HG03354 (cell line): ENCODE measurements around the gene VMO1.

Experiments
- ATAC-seq: cut with Tn5 transposase; IDR thresholded peaks from one replicate; pipeline ENCODE4 v1.9.1; 2021; ENCODE audit warnings: mild to moderate bottlenecking; ENCODE audit not compliant: unreplicated experiment, poor library complexity, severe bottlenecking

VMO1 gene

GRCh38 chr17:4768298-4768697, 17.9 kb downstream of the VMO1 start:
- ATAC-seq, result no peak

- no peak for ATAC-seq
Observed at GRCh38 chr17:4766723-4767122, 19.4 kb downstream of the VMO1 start.

GRCh38 chr17:4766201-4766600, 20.0 kb downstream of the VMO1 start:
- ATAC-seq, result no peak

GRCh38 chr17:4764595-4764994, 21.6 kb downstream of the VMO1 start:
- no peak for ATAC-seq

GRCh38 chr17:4759776-4760236, 26.4 kb downstream of the VMO1 start:
- no peak for ATAC-seq

GRCh38 chr17:4753392-4753791, 32.8 kb downstream of the VMO1 start:
- ATAC-seq, result no peak

- no peak for ATAC-seq
Observed at GRCh38 chr17:4751932-4752331, 34.2 kb downstream of the VMO1 start.

- no peak for ATAC-seq
Observed at GRCh38 chr17:4750606-4751005, 35.6 kb downstream of the VMO1 start.

GRCh38 chr17:4748686-4749085, 37.5 kb downstream of the VMO1 start:
- no peak for ATAC-seq

GRCh38 chr17:4747847-4748246, 38.3 kb downstream of the VMO1 start:
- no peak for ATAC-seq

- ATAC-seq, result no peak
Observed at GRCh38 chr17:4744999-4745969, 40.9 kb downstream of the VMO1 start.

- ATAC-seq, result no peak
Observed at GRCh38 chr17:4743898-4744297, 42.3 kb downstream of the VMO1 start.

- no peak for ATAC-seq
Observed at GRCh38 chr17:4743216-4743615, 42.9 kb downstream of the VMO1 start.

- ATAC-seq, result no peak
Observed at GRCh38 chr17:4742629-4743028, 43.5 kb downstream of the VMO1 start.

- ATAC-seq, result no peak
Observed at GRCh38 chr17:4742133-4742532, 44.0 kb downstream of the VMO1 start.

GRCh38 chr17:4741544-4741943, 44.6 kb downstream of the VMO1 start:
- ATAC-seq, result no peak

GRCh38 chr17:4740584-4740983, 45.6 kb downstream of the VMO1 start:
- ATAC-seq, result no peak

GRCh38 chr17:4740025-4740351, 46.2 kb downstream of the VMO1 start:
- ATAC-seq, result no peak

GRCh38 chr17:4739122-4740024, 46.8 kb downstream of the VMO1 start, which contains the start of the genes CXCL16 and ZMYND15:
TSS of gene CXCL16 (minus strand) at chr17:4739928. CDS start at chr17:4739339, 589 bp downstream.
TSS of gene ZMYND15 (plus strand) at chr17:4739833. CDS start at chr17:4740549, 716 bp downstream.
- ATAC-seq, result peak; percentile 49
